Activated CD4-positive, CD25-positive, alpha-beta regulatory T cell treated with anti-CD3 and anti-CD28 coated beads, Interleukin-2, amount 50 U/mL, for 24 hours (primary cell): ENCODE results near the gene EFEMP1.

Experiments
- ATAC-seq, 2 donors: fragments of 150-1000 bp; cut with Tn5 transposase; one replicate each; pipeline ENCODE4 v1.10.0; 2021; ENCODE audit warnings: mild to moderate bottlenecking in 1 of 2, moderate library complexity in 1 of 2

Gene EFEMP1

GRCh38 chr2:55894720-55895119 is 28.9 kb downstream of the EFEMP1 start:
- no peak for ATAC-seq

DNA sequence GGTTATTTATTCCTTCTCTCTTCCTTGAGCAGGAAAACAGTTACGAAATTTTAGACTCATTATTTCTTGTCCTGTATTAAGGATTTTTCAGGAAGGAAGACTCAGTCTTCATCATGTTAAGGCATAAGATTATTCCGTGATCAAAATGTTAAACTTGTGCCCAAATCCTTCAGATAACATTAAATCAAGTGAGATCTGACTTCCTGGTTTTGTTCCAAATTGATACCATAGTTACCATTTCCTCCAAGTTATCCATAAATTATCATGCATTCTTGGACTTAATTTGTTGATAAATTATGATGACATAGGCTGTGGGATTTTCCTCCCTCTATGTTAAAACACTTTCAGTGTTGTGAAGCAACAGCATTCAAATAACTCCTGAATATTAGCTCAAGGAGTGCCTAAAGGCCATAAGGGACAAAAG is 31.9 kb downstream of the EFEMP1 start:
- ATAC-seq = no peak

DNA sequence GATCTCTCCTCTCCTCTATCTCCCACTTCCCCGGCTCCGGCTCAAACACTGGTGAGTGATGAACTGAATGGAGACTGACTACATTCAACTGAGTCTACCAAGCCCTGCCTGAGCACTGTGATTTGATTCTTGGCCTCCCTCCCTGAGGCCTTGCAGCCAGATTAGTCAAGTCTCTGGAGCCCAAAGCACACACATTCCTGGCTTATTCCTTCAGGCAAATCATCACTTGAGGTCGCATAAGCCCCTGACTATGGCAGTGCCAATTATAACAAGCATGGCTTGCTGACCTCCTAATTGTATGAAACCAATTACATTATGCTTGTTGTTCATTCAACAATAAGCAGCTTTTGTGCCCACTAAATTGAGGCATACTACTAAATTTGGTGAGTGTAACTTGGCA is 34.6 kb downstream of the EFEMP1 start:
- ATAC-seq = no peak

- no peak for ATAC-seq
Observed at GRCh38 chr2:55887901-55888624, 35.5 kb downstream of the EFEMP1 start.

- no peak for ATAC-seq
Observed at GRCh38 chr2:55887351-55887750, 36.2 kb downstream of the EFEMP1 start.

DNA sequence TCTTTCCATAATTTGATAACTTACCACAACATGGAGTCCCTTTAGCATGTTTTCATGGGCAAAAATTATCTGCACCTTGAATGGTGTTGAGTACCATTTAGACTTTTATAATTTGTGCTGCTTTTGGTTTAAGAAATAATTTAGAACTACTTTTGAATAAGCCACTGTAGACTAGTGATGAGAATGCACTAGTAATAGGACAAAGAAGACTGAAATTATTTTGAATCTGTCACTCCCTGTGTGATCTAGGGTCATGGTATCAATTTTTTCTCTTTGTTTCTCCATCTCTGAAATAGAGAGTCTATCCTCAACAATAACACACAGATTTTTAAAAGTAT is 37.7 kb downstream of the EFEMP1 start:
- ATAC-seq = no peak

DNA sequence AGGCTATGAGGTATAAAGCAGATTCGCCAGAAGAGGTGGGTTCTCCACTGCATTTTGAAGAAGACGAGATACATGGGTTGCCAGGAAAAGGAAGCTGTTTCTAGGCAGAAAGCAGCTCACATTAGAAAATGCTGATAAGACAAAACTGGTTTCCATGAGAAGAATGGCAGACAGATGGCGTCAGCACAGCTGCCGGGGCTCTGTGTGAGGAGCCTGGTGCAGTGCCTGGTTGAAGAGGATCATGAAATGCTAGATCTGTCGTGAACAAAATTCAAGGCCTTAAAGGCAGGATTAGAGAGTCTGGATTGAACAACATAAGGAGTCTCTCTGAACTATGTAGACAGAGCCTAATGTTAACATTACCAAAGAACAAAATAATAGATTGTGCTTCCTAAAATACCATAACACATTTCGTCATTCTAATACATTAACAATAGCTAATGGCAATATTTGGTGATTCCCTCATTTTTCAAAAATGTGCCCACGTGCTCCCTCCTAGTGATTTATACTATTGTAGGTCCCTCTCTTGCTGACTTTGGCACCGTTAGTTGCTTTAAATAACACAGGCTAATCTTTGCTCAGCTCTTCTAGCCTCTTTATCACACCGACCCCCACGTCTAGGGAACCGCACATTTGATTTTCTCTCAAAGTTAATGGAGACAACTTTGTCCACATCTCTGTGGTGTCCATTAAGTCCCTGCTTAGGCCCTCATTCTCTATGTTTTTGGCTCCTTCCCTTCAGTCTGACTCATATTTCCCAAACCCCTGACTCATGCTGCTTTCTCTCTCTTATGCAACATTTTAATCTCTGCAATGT is 38.2 kb downstream of the EFEMP1 start:
- ATAC-seq = no peak

DNA sequence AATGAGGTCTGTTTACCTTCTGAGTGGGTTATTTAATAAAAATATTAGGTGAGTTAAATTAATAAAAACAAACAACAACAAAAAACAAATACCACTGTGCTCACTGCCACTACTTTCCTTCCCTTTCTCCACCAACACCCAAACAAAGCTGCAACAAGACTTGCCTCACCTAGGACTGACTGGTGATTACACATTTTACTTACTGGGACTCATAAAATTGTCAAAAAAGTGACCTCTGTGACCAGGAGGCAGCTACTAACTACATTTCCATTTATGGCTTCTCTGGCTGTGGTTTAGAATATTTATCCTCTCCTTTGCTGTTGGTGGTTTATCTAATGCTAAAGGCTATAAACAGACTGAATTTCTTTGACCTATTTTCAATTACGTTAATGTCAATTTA is 39.8 kb downstream of the EFEMP1 start:
- no peak for ATAC-seq

GRCh38 chr2:55883357-55883756 is 40.2 kb downstream of the EFEMP1 start:
- no peak for ATAC-seq

DNA sequence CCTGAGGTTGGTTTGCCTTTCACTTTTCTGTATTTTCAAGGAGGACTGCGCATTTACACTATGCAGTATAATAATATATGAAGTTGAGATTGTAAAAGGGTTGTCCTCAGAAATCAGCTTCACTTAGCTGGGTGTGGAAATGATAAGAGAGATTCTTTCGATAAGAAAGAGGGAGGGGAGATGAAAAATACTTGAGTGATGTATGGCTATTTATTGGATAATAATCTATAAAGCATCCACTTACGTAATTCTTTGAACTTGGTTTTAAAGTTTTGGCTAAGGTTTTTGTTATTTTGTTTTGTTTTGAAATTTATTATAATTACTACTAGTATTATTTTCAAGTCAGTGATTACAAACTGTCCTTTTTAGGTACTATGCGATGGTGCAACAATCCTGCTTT is 40.6 kb downstream of the EFEMP1 start:
- ATAC-seq = no peak

GRCh38 chr2:55880416-55881143 is 43.0 kb downstream of the EFEMP1 start:
- ATAC-seq = no peak

- no peak for ATAC-seq
Observed at GRCh38 chr2:55879976-55880375, 43.6 kb downstream of the EFEMP1 start.

DNA sequence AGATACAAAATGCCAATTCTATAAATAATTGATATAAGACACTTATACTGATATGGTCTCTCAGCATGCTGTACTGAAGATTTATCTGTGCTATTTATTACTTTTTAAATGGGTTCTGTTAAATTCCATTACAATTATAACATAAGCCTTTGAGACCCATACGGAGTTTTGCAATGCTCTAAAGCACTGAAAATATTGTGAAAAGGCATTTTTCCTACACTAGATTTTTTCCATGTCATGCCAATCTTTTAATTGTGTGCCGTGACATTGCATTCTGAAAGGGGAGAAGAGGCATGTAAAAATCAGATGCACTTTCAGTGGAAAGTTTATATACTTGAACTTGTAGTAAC is 46.5 kb downstream of the EFEMP1 start:
- no peak for ATAC-seq

- no peak for ATAC-seq
Observed at GRCh38 chr2:55876429-55877086, 47.0 kb downstream of the EFEMP1 start.

GRCh38 chr2:55875434-55876135 is 48.0 kb downstream of the EFEMP1 start:
- ATAC-seq = no peak

- ATAC-seq = no peak
Observed at GRCh38 chr2:55874338-55874737, 49.2 kb downstream of the EFEMP1 start.

DNA sequence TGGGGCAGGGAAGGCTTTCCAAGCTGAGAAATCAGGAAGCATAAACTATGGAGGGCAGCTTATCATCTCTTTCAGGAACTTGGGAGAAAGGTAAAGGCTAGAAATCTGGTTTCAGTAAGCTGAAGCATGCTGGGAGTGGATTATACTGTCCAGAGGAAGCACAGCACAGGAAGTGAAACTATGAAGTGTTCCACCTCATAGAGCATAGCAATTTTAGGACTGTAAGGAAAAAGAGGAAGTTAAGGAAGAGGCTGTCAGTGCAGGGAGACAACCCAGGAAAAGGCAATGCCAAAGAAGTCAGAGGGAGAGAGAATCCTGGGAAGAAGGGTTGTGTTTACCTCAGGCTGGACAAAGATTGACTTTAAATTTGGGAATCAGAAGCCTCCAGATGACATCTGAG is 51.9 kb downstream of the EFEMP1 start:
- ATAC-seq = no peak

DNA sequence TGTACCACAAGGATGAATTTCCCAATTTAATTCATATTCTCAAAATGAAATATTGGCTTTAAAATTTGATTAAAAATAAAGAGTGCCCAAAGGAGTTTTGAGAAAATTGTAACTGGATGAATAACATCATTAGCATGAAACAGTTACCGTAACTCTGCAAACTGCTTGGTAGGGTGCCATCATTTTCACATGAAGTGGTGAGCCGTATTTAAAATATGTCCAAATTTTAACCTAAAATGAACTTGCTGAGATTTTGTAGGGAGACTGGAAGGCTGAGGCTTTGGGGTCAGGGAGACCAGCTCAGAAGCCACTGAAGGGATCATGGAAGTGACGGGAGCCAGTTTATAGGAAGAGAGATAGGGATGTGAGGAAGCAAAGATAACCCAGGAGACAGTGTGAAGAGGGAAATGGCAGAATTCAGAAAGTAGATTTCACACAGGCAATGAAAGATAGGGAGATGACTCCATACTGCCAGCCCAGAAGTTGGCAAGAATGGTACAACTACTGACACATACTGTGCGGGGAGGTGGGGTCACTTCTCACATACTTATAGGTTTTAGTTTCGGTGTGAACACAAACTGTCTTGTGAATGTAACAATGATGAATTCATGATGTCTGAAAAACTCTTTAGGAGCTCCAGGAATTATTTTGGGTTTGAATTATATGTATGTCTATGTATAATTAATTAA is 53.8 kb downstream of the EFEMP1 start:
- ATAC-seq = no peak

GRCh38 chr2:55865096-55865835 is 58.3 kb downstream of the EFEMP1 start:
- no peak for ATAC-seq

DNA sequence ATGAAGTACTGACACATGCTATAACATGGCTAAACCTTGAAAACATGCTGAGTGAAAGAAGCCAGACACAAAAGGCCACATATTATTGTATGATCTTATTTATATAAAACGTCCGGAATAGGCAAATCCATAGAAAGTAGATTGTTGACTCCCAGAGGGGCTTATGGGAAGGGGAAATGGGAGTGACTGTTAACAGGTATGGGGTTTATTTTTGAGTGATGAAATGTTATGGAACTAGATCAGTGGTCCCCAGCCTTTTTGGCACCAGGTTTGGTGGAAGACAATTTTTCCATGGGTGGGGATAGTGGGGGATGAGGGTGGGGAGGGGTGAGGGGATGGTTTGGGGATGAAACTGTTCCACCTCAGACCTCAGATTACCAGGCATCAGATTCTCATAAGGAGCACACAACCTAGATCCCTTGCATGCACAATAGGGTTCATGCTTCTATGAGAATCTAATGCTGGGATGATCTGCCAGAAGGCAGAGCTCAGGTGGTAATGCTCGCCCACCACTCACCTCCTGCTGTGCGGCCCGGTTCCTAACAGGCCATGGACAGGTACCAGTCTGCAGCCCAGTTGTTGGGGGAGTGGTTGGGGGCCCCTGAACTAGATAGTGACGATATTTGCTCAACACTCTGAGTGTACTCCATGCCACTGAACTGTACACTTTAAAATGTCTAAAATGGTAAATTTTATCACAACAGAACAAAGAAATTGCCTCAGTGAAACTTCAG is 59.1 kb downstream of the EFEMP1 start:
- ATAC-seq = no peak
